Muscle of arm (tissue), 12 donors: ENCODE results near the gene IMMP2L. TPM values are rescaled to one million over a fixed set of nuclear protein-coding genes. Genes with fewer than 3 reads are reported as not detected.
"Not testable (repeated sequence)": the region's sequence is repeated elsewhere in the genome, so short reads cannot be mapped to it uniquely, and the experiment has no call there.

Experiments used
- DNase-seq: peaks from one replicate; pipeline ENCODE4 v3.0.0-alpha.2; 2013
- polyA plus RNA-seq, 12 donors: library from polyadenylated mRNA; unstranded; fragments of 120-200 nt; gene quantifications; one replicate each; pipeline ENCODE4 v1.2.1, GENCODE V29; 2013; ENCODE audit not compliant: insufficient read length in 12 of 12

The IMMP2L gene
- polyA plus RNA-seq, 12 donors, result 12.5 to 23.9 (median 16.2) TPM; not detected in 1

- DNase-seq, result no peak
Measured at GRCh38 chr7:111080495-111081105, 481.7 kb downstream of the IMMP2L start.

DNA sequence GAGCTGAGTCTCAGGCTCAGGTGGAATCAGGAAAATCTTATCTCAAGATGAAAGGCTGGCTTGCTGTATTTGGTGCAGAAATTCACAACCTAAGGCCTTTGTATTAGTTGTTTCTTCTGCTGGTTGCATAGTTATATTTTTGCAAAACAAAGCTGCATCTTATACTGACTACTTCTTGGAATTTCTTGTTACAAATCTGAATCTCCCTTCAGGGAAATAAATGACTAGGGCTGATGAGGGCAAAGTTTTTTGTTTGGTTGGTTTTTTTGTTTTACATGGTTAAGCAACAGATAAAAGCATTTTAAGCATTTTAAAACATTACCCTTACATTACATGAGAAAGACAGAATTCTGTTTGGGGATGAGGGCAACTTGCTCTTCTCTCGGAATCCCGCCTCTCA is 485.3 kb downstream of the IMMP2L start:
- no peak for DNase-seq

DNA sequence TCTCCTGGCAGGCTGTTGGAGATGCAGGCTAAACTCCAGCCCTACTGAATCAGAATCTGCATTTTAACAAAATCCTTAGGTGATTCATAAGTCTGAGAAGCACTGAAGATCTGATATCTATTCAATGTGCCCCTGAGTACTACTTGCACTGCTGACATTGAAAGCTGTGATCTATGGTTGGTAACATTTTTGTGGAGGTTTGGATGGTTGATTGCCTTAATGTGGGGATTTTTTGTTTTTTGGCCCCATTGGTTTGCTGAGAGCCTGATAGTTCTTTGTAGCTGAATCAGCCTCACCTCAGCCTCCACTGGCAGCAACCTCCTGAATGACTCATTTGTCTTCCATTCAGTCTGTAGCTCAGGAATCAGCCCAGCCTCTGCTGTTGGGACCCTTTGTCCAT is 486.1 kb downstream of the IMMP2L start:
- DNase-seq, result no peak

DNA sequence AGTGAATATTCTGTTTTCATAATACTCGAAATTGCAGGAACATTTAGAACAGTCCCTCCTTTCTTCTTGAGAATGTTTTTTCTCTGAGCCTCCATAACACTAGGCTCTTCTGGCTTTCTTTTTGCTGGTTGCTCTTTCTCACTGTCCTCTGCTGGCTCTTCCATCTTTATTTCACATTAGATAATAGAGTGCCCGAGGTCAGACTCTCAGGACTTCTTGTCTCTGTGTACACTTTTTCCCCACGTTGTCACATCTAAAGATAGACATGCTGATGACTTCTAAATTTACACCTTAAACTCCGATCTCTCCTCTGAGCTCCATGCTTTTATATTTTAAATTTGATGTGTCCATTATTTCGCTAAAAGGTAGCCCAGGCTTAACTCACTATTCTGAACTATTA is 486.8 kb downstream of the IMMP2L start:
- no peak for DNase-seq

DNA sequence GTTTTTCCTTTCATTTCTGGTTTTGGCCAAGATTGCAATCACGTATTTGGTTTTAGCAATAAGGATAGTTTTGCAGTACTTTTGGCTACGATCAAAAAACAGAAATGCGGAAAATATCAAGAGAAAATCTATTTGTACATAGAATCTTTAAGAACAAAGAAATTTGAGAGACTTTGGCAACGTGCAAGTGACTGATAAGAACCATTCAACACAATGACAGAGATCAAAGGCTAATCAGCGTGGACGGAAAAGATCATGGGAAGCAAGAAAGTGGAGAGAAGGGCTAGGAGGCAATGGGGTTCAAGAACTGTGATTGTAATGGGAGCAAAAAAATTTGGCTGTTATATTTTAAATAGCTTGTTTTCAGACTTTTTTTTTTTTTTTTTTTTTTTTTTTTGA is 487.5 kb downstream of the IMMP2L start:
- no peak for DNase-seq

- DNase-seq, result no peak
Measured at GRCh38 chr7:111074071-111074747, 488.1 kb downstream of the IMMP2L start.

DNA sequence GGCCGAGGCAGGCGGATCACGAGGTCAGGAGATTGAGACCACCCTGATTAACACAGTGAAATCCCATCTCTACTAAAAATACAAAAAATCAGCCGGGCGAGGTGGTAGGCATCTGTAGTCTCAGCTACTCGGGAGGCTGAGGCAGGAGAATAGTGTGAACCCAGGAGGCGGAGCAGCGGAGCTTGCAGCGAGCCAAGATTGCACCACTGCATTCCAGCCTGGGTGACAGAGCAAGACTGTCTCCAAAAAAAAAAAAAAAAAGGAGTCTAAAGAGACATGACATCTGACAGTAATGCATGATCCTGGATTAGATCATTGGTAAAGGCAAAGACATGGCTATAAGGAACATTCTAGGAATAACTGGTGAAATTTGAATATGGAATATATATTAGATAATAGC is 489.6 kb downstream of the IMMP2L start:
- DNase-seq, result not testable (repeated sequence)

DNA sequence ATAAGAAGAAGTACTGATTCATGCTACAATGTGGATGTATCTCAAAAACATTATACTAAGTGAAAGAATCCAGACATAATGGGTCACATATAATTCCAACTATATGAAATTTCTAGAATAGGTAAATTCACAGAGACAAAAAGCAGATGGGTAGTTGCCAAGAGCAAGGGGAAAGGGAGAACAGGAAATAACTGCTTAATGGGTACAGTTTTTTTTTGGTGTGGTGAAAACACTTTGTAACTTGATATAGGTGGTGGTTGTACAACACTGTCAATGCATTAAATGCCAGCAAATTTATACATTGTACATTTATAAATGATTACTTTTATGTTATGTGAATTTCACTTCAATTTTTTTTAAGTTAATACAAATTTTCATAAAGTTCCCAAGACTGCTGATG is 490.7 kb downstream of the IMMP2L start:
- no peak for DNase-seq

GRCh38 chr7:111068618-111069017 is 493.7 kb downstream of the IMMP2L start:
- no peak for DNase-seq

- DNase-seq, result no peak
Measured at GRCh38 chr7:111067682-111068081, 494.6 kb downstream of the IMMP2L start.

DNA sequence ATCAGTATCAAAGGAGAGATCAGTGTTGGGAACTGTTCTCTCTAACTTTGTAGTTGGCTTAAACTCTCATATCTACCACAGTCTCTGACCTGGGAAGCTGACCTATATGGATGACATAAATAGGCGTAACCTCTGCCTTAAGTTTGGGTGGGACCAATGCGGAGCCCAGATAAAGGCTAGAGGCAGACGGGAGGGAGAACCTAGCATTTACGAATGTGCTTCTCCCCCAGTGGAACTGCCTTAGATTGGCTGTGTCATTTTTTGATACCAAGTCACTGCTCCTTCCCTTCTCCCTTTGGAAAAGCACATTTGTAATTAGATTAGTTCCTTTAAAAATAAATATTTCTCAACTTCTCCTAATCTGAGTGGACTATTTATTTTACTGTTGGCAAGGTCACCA is 495.0 kb downstream of the IMMP2L start:
- no peak for DNase-seq

DNA sequence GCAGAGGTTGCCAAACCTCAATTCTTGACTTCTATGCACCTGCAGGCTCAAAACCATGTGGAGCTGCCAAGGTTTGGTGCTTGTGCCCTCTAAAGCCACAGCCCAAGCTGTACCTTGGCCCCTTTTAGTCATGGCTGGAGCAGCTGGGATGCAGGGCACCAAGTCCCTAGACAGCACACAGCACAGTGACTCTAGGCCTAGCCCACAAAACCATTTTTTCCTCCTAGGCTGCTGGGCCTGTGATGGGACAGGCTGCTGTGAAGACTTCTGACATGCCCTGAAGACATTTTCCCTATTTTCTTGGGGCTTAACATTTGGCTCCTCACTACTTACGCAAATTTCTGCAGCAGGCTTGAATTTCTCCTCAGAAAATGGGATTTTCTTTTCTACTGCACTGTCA is 499.1 kb downstream of the IMMP2L start:
- no peak for DNase-seq

GRCh38 chr7:111059833-111060232 is 502.5 kb downstream of the IMMP2L start:
- no peak for DNase-seq

DNA sequence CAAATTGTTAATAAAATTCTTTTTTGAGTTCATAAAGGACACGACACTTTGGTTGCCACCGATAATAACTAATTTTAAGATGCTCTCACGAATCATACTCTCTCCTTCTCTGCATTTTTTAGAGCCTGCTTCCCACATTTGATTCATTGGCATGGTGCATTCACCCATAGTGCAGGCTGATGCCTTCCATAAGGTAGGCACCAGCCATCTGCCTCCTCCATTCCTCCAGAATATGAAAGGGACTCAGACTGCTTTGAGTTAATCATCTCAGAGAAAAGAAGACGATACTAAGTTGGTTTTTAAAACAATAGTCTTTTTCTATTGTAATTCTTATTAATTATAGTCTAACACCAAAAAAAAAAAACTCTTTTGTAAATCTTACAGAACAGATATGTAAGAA is 505.2 kb downstream of the IMMP2L start:
- no peak for DNase-seq

DNA sequence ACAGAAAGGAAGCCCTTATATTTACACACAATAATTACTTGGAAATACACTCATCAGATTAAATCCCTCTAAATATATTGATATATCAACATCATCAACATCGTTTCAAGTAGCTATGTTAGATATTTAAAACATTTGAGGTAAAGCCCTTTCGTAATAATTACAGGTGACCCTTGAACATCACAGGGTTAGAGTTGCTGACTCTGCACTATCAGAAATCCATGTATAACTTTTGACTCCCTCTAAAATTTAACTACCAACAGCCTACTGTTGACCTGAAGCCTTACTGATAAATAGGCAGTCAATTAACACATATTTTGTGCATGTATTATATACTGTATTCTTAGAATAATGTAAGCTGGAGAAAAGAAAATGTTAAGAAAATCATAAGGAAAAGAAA is 505.9 kb downstream of the IMMP2L start:
- no peak for DNase-seq

- DNase-seq, result no peak
Measured at GRCh38 chr7:111053035-111053434, 509.3 kb downstream of the IMMP2L start.

DNA sequence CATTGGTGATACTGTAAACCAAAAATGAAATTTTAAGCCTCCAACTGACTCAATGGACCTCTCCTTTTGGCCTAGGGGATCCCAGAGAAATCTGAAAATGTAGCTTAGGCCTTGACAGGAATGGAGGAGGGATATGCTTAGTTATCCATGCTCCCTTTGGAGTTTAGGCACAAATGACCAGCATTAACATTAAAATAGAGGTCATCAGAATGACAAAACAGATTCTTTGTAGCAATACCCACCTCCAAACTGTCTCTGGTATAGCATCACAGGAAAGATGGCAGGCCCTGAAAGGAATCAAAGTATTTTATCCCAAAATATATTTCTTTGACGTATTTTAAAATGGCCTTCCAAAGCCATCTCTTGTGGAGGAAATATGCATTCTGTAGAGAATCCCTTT is 510.5 kb downstream of the IMMP2L start:
- no peak for DNase-seq

- DNase-seq, result no peak
Measured at GRCh38 chr7:111050875-111051416, 511.3 kb downstream of the IMMP2L start.

GRCh38 chr7:111049971-111050680 is 512.2 kb downstream of the IMMP2L start:
- no peak for DNase-seq

DNA sequence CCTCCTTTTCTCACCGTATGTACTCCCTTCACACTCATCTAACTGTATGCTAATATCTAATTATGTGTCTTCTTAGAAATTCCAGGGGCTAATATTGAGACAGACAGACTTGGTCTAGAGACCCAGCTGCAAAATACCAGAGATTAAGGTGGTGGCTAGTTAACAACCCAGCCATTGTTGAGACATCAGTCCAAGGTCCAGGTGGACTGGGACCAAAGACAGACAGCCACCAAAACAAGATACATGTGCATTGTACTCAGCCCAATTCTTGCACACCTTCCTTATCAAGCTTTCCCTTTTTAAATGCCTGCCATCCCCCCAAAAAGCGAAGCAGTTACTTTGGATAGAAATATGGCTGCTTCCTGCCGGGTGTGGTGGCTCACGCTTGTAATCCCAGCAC is 514.7 kb downstream of the IMMP2L start:
- DNase-seq, result no peak

GRCh38 chr7:111045449-111045848 is 516.8 kb downstream of the IMMP2L start:
- DNase-seq, result peak; percentile 49

GRCh38 chr7:111043561-111043960 is 518.7 kb downstream of the IMMP2L start:
- no peak for DNase-seq

- DNase-seq, result no peak
Measured at GRCh38 chr7:111042842-111043241, 519.5 kb downstream of the IMMP2L start.
